ENCODE data around the gene LRSAM1.

DNA sequence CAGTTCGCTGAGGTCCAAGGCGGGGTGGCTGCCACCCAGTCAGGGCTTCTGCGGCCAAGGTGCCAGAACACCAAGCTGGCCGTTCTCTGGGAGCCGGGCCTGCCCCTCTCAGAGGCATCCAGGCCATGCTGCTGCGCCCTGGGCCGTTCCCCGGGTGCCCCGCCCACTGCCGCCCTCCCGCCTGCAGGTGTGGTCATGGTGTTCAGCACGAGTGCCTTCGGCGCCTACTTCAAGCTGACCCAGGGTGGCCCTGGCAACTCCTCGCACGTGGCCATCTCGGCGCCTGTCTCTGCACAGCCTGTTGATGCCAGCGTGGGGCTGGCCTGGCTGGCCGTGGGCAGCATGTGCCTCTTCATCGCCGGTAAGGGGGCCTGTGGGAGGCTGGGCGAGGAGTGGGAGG is 46.7 kb upstream of the LRSAM1 start:
- no peak for TF ChIP-seq POLR2A (IDR thresholded peaks at IDR 0.05; ENCODE audit: low read depth, low read length)
- no peak for TF ChIP-seq POLR2AphosphoS5 (IDR thresholded peaks at IDR 0.05; ENCODE audit: low read depth, low read length)
- no peak for TF ChIP-seq TAF1 (IDR thresholded peaks at IDR 0.05; ENCODE audit: low read depth, low read length)

All from GM12891 (cell line).